Activated naive CD8-positive, alpha-beta T cell treated with anti-CD3 and anti-CD28 coated beads, Interleukin-2, amount 10 ng/mL, durations not matched to agents 7 days and 5 days (primary cell): ENCODE data around the gene SPANXN5. TPM values are rescaled to one million over a fixed set of nuclear protein-coding genes. Genes with fewer than 3 reads are reported as not detected.
"Not testable (repeated sequence)": the region's sequence is repeated elsewhere in the genome, so short reads cannot be mapped to it uniquely, and the experiment has no call there.

Source experiments
- ATAC-seq: fragments of 150-1000 bp; cut with Tn5 transposase; one replicate; pipeline ENCODE4 v1.10.0; 2021; ENCODE audit warnings: low read depth, moderate library complexity
- POLR2A ChIA-PET: fragments of 350-600 bp; sonication (Branson Sonifier 250); formaldehyde crosslinking; loops from one replicate; lab custom pipeline; 2021; ENCODE audit warnings: antibody characterized with exemption; lab: Charles Lee
- DNase-seq: peaks from one replicate; pipeline ENCODE4 v3.0.0; 2021
- H3K27ac Mint-ChIP-seq: one replicate; pipeline ENCODE4 v1.8.0; 2022; ENCODE audit warnings: mild to moderate bottlenecking, mixed read lengths
- H3K27me3 Mint-ChIP-seq: one replicate; pipeline ENCODE4 v1.8.0; 2022; ENCODE audit warnings: mild to moderate bottlenecking, moderate library complexity, mixed read lengths
- H3K36me3 Mint-ChIP-seq: one replicate; pipeline ENCODE4 v1.8.0; 2021; ENCODE audit warnings: mild to moderate bottlenecking, mixed read lengths
- H3K4me1 Mint-ChIP-seq: one replicate; pipeline ENCODE4 v1.8.0; 2021; ENCODE audit warnings: mixed read lengths
- H3K4me3 Mint-ChIP-seq: one replicate; pipeline ENCODE4 v1.8.0; 2022; ENCODE audit warnings: mild to moderate bottlenecking, moderate library complexity, mixed read lengths
- H3K9me3 Mint-ChIP-seq: one replicate; pipeline ENCODE4 v1.8.0; 2021; ENCODE audit warnings: mixed read lengths
- total RNA-seq, 2 experiments: library from RNA; stranded (reverse); gene quantifications; one replicate each; pipeline ENCODE4 v1.2.3, GENCODE V29; 2021

Gene SPANXN5, protein sequence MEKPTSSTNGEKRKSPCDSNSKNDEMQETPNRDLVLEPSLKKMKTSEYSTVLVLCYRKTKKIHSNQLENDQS
- not detected for total RNA-seq

DNA sequence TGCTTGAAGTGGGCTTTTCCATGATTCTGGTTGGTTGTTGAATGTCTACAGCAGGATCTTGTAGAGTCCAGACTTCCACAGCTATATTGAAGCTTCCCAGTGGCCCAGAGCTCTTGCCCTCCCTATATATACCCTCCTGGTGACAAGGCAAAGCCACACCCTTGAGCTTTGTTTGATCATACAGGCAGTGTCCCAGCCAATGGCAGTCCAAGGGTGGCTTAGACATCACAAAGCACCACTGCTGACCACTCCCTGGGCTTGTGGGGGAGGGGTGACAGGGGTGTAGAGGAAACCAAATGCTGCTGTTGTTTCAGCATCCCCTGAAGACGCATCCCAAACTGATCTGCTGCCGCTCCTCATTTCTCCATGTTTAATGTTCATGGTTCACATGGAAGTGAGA lies at the start of gene SPANXN5:
Gene SPANXN5 (minus strand): TSS at position 101 of the 400 bp plus-strand sequence. CDS start 79 bp downstream, at position 22.
- ATAC-seq, H3K4me3 Mint-ChIP-seq, H3K27ac Mint-ChIP-seq, H3K36me3 Mint-ChIP-seq, H3K9me3 Mint-ChIP-seq, DNase-seq, H3K4me1 Mint-ChIP-seq, POLR2A ChIA-PET: not testable (repeated sequence)
- H3K27me3 Mint-ChIP-seq, result peaks cover 11% of the 10 kb centered on the region

- POLR2A ChIA-PET, H3K27me3 Mint-ChIP-seq, H3K4me3 Mint-ChIP-seq, ATAC-seq, H3K27ac Mint-ChIP-seq, H3K36me3 Mint-ChIP-seq, H3K9me3 Mint-ChIP-seq, H3K4me1 Mint-ChIP-seq, DNase-seq: not testable (repeated sequence)
These were observed 46.4 kb upstream of the SPANXN5 start for GRCh38 chrX:52843619-52844018.

DNA sequence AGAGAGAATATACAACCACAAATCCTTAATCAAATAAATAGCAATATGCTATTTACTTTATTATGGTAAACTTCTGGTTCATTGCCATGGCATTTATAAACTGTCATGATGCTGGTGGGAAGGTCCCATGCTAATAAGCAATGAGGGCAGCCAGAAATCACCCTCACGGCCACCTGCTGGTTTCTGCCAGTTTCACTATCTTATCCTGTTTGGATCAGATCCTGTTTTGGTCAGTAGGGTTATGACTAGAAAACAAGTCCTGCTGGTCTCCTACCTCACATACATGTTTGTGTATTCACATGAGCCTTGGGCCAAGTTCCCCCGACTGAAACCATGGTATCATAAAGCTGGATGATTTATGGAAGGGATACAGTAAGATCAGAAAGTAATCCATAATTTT lies 41.9 kb upstream of the SPANXN5 start:
- Mint-ChIP-seq H3K27me3 (peaks cover 4% of the 10 kb centered on the region), H3K27ac (no peak overlapping the region), H3K4me3 (no peak overlapping the region), H3K9me3 (no peaks in the 10 kb centered on the region), H3K36me3 (no peaks in the 10 kb centered on the region), H3K4me1 (no peaks in the 10 kb centered on the region)
- POLR2A ChIA-PET, result no interaction called here
- DNase-seq, result no peak
- no peak for ATAC-seq

DNA sequence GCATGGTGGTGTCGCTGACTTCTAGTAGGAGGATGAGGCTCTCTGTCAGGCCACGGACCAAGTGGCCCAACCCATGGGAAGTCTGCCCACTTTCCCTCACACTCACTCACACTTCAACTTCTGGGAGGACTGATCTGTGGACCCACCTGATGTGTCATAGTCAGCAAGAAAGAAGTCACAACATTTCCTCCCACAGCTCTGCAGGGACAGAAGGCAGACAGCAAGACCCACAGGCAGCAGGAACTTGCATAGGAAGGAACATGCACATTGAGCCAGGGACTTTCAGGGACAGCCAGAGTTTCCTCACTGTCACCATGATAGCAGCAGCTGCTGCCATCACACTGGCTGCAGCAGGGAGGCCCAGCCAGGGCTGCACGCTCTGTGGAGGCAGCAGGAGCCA lies 33.3 kb upstream of the SPANXN5 start:
- Mint-ChIP-seq H3K27me3 (peaks cover 2% of the 10 kb centered on the region), H3K9me3 (no peaks in the 10 kb centered on the region), H3K36me3 (no peaks in the 10 kb centered on the region), H3K27ac (no peak overlapping the region), H3K4me1 (no peaks in the 10 kb centered on the region), H3K4me3 (no peak overlapping the region)
- ATAC-seq (no peak), DNase-seq (no peak)
- POLR2A ChIA-PET, result no interaction called here

DNA sequence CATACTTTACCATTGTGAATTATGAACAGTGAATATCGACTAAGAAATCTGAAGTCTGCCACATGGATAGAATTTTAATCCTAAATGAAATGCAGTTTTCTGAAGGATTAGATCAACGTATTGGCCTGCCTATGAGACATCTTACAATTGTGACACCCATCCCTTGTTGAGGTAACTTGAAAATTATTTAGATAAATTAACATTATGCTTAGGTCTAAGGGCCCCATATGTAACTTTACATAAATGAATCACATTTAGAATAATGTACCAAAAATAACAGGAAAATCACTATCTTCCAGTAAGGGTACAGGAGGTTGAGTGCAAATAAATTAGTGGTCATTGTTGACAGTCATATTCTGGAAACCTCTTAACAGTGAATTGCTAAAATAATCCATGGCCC lies 27.4 kb upstream of the SPANXN5 start:
- Mint-ChIP-seq H3K36me3 (no peaks in the 10 kb centered on the region), H3K9me3 (no peaks in the 10 kb centered on the region), H3K4me3 (no peak overlapping the region), H3K27ac (no peak overlapping the region), H3K27me3 (peaks cover 4% of the 10 kb centered on the region), H3K4me1 (no peaks in the 10 kb centered on the region)
- no peak for ATAC-seq
- no peak for DNase-seq
- POLR2A ChIA-PET, result no interaction called here

DNA sequence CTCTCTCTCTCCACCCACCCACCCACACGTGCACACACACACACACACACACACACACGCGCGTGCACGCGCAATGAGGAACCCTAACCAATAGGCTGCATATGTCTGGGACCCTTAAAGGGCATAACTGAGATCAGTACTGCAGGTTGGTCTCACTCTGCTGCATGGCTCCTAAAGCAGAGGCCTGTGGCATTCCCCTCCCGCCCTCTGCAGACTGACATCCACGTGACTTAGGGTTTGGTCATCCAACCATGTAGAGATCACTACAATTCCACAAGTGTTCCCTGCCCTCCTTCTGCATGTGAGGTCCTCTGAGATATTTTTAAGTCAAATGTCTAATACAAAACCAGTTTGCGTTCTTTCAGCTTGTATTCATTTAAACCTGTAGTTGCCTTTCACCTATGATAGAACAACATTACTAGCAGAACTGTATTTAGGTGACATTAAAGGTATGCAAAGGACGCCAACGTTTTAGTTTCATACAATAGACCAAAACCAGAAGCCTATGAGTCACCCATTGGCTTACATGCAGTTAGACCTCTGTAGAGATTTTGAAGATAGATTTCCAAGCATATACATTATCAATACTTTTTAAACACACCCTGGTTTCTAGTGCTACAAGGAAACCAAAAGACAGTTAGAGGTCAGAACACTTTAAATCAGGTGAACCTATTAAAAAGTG lies 24.0 kb upstream of the SPANXN5 start:
- POLR2A ChIA-PET, result no interaction called here

DNA sequence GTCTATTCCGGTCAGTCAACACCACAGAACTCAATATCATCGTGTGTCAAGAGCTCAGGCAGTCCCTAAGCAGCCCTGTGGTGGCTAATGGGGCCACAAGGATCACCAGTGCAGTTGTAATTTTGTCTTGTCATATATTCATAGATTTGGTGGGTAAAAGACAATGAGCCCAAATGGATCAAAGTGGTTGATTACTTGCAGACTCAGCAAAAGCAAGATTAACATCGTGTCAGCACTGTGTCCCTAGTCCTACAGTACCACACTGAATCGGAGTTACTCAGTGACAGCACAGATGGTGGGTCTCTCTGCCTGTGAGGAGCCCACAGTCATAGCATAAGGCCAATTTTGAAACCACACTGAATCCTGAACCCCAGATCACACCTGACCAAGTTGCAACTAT lies 22.6 kb upstream of the SPANXN5 start:
- no peaks in the 10 kb centered on the region for H3K9me3 Mint-ChIP-seq
- POLR2A ChIA-PET, result no interaction called here
- no peak for DNase-seq
- no peak overlapping the region for H3K27ac Mint-ChIP-seq
- H3K36me3 Mint-ChIP-seq, result no peaks in the 10 kb centered on the region
- no peak overlapping the region for H3K4me3 Mint-ChIP-seq
- no peaks in the 10 kb centered on the region for H3K4me1 Mint-ChIP-seq
- H3K27me3 Mint-ChIP-seq, result peaks cover 3% of the 10 kb centered on the region
- ATAC-seq, result no peak

More for the DNA sequence above, 24.0 kb upstream of the SPANXN5 start:
- no peaks in the 10 kb centered on the region for H3K4me1 Mint-ChIP-seq
- no peaks in the 10 kb centered on the region for H3K9me3 Mint-ChIP-seq
- no peak overlapping the region for H3K27ac Mint-ChIP-seq
- peaks cover 3% of the 10 kb centered on the region for H3K27me3 Mint-ChIP-seq
- H3K36me3 Mint-ChIP-seq, result no peaks in the 10 kb centered on the region
- no peak overlapping the region for H3K4me3 Mint-ChIP-seq
- DNase-seq (no peak), ATAC-seq (no peak)

DNA sequence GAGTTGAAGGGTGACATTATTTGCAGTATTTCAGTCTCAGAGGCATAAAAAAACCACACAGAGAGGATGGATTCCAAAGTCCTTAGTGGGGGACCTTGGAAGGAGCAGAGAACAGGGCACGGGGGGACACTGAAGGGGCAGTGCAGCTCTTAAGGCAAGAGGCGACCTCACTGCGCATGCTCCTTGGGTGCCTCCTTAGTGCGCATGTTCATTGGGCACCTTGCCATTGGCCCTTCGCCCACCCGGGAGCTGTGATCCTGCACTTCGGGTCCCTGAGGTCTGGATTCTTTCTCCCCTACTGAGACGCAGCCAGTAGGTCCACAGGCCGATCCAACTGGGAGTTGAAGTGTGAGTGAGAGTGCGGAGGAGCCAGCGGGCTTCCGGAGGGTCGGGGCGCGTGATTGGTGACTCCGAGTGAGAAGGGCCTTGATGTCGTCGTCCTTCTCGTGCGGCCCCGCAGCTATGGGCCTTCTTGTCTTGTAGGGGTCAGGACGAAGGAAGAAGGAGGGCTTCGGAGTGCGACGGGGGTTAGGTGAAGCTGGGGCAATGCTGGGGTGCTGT lies 13.9 kb upstream of the SPANXN5 start, which contains the start of gene XAGE5:
Gene XAGE5 (plus strand): TSS at position 223 of the 561 bp plus-strand sequence. CDS start 1,280 bp downstream, outside the sequence.
- Mint-ChIP-seq H3K4me3 (no peak within 1 kb of the TSS), H3K27ac (no peak within 1 kb of the TSS), H3K4me1 (no peaks in the 10 kb centered on the region), H3K36me3 (no peaks in the 10 kb centered on the region), H3K27me3 (no peaks in the 10 kb centered on the region), H3K9me3 (no peaks in the 10 kb centered on the region)
- DNase-seq, result no peak
- ATAC-seq, result no peak
- POLR2A ChIA-PET, result no interaction called here

DNA sequence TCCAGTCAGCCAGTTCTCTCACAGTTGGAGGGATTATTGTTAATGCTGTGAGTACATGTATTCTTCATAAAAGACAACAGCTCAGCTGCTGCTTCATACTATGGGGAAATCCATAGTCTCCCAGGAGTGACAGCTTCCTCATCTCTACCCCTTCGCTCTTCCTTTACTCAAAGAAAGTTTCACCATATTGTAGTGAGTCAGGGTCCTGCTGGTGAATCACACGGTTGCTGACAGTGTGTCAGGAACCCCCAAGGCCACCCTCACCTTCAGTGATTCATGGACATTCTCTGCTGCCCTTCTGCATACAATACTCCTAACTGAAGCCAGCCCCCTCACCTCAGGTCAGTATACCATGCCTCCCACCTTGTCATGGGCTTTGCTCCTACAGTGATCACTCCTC lies 7.6 kb upstream of the SPANXN5 start:
- ATAC-seq, H3K4me1 Mint-ChIP-seq, POLR2A ChIA-PET, H3K4me3 Mint-ChIP-seq, H3K27ac Mint-ChIP-seq, H3K36me3 Mint-ChIP-seq, H3K27me3 Mint-ChIP-seq, H3K9me3 Mint-ChIP-seq, DNase-seq: not testable (repeated sequence)

GRCh38 chrX:52773504-52773903 lies 23.7 kb downstream of the SPANXN5 start:
- H3K36me3 Mint-ChIP-seq, H3K4me1 Mint-ChIP-seq, H3K27ac Mint-ChIP-seq, H3K4me3 Mint-ChIP-seq, DNase-seq, ATAC-seq, POLR2A ChIA-PET, H3K9me3 Mint-ChIP-seq, H3K27me3 Mint-ChIP-seq: not testable (repeated sequence)

GRCh38 chrX:52765983-52766382 lies 31.2 kb downstream of the SPANXN5 start:
- H3K4me3 Mint-ChIP-seq, ATAC-seq, POLR2A ChIA-PET, H3K9me3 Mint-ChIP-seq, DNase-seq, H3K36me3 Mint-ChIP-seq, H3K27me3 Mint-ChIP-seq, H3K4me1 Mint-ChIP-seq, H3K27ac Mint-ChIP-seq: not testable (repeated sequence)

DNA sequence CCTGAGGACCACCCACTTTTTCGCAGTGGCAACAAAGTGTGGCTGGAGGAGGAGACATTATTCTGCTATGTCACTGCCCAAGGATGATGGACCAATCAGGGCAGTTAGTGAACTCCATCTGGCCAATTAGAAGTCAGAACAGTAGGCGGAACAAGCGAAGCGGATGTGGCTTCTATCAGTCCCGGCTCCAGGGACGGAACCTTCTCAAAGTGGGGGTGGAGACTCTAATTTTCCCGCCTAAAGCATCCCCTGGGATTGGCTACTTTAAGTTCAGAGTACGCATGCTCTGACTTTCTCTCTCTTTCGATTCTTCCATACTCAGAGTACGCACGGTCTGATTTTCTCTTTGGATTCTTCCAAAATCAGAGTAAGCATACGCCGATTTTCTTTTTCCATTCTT lies 46.3 kb downstream of the SPANXN5 start, which contains the start of gene SSX2B:
Gene SSX2B (plus strand): TSS at position 301 of the 400 bp plus-strand sequence. CDS start 1,429 bp downstream, outside the sequence.
- H3K36me3 Mint-ChIP-seq, ATAC-seq, H3K4me3 Mint-ChIP-seq, H3K9me3 Mint-ChIP-seq, H3K4me1 Mint-ChIP-seq, H3K27ac Mint-ChIP-seq, DNase-seq, H3K27me3 Mint-ChIP-seq, POLR2A ChIA-PET: not testable (repeated sequence)
